HUES6 (cell line): ENCODE measurements around the gene PIK3C2G.

Experiments used
- H3K27ac ChIP-seq: 2 replicates; pipeline ENCODE4 v1.7.0; 2013; ENCODE audit warnings: low read depth, mild to moderate bottlenecking, low read length, inconsistent platforms
- H3K27me3 ChIP-seq: 2 replicates; pipeline ENCODE4 v1.6.1; 2013; ENCODE audit warnings: low read length; ENCODE audit not compliant: control insufficient read depth, insufficient read depth
- H3K36me3 ChIP-seq: 2 replicates; pipeline ENCODE4 v1.6.1; 2013; ENCODE audit warnings: low read length; ENCODE audit not compliant: control insufficient read depth, insufficient read depth
- H3K4me1 ChIP-seq: 2 replicates; pipeline ENCODE4 v1.6.1; 2013; ENCODE audit warnings: low read length; ENCODE audit not compliant: control insufficient read depth, insufficient read depth
- H3K4me3 ChIP-seq: 2 replicates; pipeline ENCODE4 v1.5.1; 2013; ENCODE audit warnings: low read depth, low read length
- H3K9ac ChIP-seq: one replicate; pipeline ENCODE4 v1.6.1; 2013; ENCODE audit warnings: mild to moderate bottlenecking, low read length
- H3K9me3 ChIP-seq: 2 replicates; pipeline ENCODE4 v1.6.1; 2013; ENCODE audit warnings: low read depth, low read length; ENCODE audit not compliant: control insufficient read depth, insufficient read depth

PIK3C2G gene

GRCh38 chr12:18375131-18375530, 113.8 kb downstream of the PIK3C2G start:
- no peak overlapping the region for H3K27ac ChIP-seq
- no peaks in the 10 kb centered on the region for H3K36me3 ChIP-seq
- no peak overlapping the region for H3K9ac ChIP-seq
- H3K27me3 ChIP-seq = no peaks in the 10 kb centered on the region
- H3K4me3 ChIP-seq = no peak overlapping the region
- H3K9me3 ChIP-seq = peaks cover 21% of the 10 kb centered on the region
- no peaks in the 10 kb centered on the region for H3K4me1 ChIP-seq

- Histone ChIP-seq H3K9me3 (peaks cover 21% of the 10 kb centered on the region), H3K4me1 (no peaks in the 10 kb centered on the region), H3K9ac (no peak overlapping the region), H3K27me3 (no peaks in the 10 kb centered on the region), H3K36me3 (no peaks in the 10 kb centered on the region), H3K4me3 (no peak overlapping the region), H3K27ac (no peak overlapping the region)
Observed at GRCh38 chr12:18375583-18375982, 114.3 kb downstream of the PIK3C2G start.

- Histone ChIP-seq H3K9me3 (no peaks in the 10 kb centered on the region), H3K36me3 (no peaks in the 10 kb centered on the region), H3K9ac (no peak overlapping the region), H3K27me3 (no peaks in the 10 kb centered on the region), H3K27ac (no peak overlapping the region), H3K4me1 (peaks cover 15% of the 10 kb centered on the region), H3K4me3 (no peak overlapping the region)
Observed at GRCh38 chr12:18382236-18382885, 121.0 kb downstream of the PIK3C2G start.

GRCh38 chr12:18383203-18383602, 121.9 kb downstream of the PIK3C2G start:
- no peaks in the 10 kb centered on the region for H3K36me3 ChIP-seq
- H3K9ac ChIP-seq = no peak overlapping the region
- no peak overlapping the region for H3K27ac ChIP-seq
- H3K27me3 ChIP-seq = no peaks in the 10 kb centered on the region
- peaks cover 15% of the 10 kb centered on the region for H3K4me1 ChIP-seq
- H3K9me3 ChIP-seq = no peaks in the 10 kb centered on the region
- no peak overlapping the region for H3K4me3 ChIP-seq

- Histone ChIP-seq H3K9ac (no peak overlapping the region), H3K9me3 (no peaks in the 10 kb centered on the region), H3K27ac (no peak overlapping the region), H3K27me3 (no peaks in the 10 kb centered on the region), H3K4me3 (no peak overlapping the region), H3K36me3 (no peaks in the 10 kb centered on the region), H3K4me1 (peaks cover 10% of the 10 kb centered on the region)
Observed at GRCh38 chr12:18387706-18388105, 126.4 kb downstream of the PIK3C2G start.

- H3K27ac ChIP-seq = no peak overlapping the region
- no peak overlapping the region for H3K4me3 ChIP-seq
- H3K4me1 ChIP-seq = no peaks in the 10 kb centered on the region
- H3K9ac ChIP-seq = no peak overlapping the region
- no peaks in the 10 kb centered on the region for H3K36me3 ChIP-seq
- H3K27me3 ChIP-seq = no peaks in the 10 kb centered on the region
- H3K9me3 ChIP-seq = no peaks in the 10 kb centered on the region
Observed at GRCh38 chr12:18389820-18390219, 128.5 kb downstream of the PIK3C2G start.

- Histone ChIP-seq H3K36me3 (no peaks in the 10 kb centered on the region), H3K9me3 (no peaks in the 10 kb centered on the region), H3K4me3 (no peak overlapping the region), H3K4me1 (no peaks in the 10 kb centered on the region), H3K27ac (no peak overlapping the region), H3K9ac (no peak overlapping the region), H3K27me3 (no peaks in the 10 kb centered on the region)
Observed at GRCh38 chr12:18391151-18391550, 129.8 kb downstream of the PIK3C2G start.

GRCh38 chr12:18394742-18395141, 133.4 kb downstream of the PIK3C2G start:
- no peaks in the 10 kb centered on the region for H3K9me3 ChIP-seq
- H3K27me3 ChIP-seq = no peaks in the 10 kb centered on the region
- no peaks in the 10 kb centered on the region for H3K4me1 ChIP-seq
- H3K4me3 ChIP-seq = no peak overlapping the region
- no peaks in the 10 kb centered on the region for H3K36me3 ChIP-seq
- H3K9ac ChIP-seq = no peak overlapping the region
- H3K27ac ChIP-seq = no peak overlapping the region

- H3K4me3 ChIP-seq = no peak overlapping the region
- no peaks in the 10 kb centered on the region for H3K36me3 ChIP-seq
- no peaks in the 10 kb centered on the region for H3K9me3 ChIP-seq
- H3K27me3 ChIP-seq = no peaks in the 10 kb centered on the region
- H3K4me1 ChIP-seq = peaks cover 8% of the 10 kb centered on the region; the same call in 1 of the 2 replicates
- no peak overlapping the region for H3K9ac ChIP-seq
- H3K27ac ChIP-seq = no peak overlapping the region
Observed at GRCh38 chr12:18400186-18400585, 138.9 kb downstream of the PIK3C2G start.

GRCh38 chr12:18402872-18403611, 141.7 kb downstream of the PIK3C2G start:
- Histone ChIP-seq H3K9me3 (no peaks in the 10 kb centered on the region), H3K36me3 (no peaks in the 10 kb centered on the region), H3K27me3 (no peaks in the 10 kb centered on the region), H3K4me3 (no peak overlapping the region), H3K27ac (no peak overlapping the region), H3K9ac (no peak overlapping the region), H3K4me1 (peaks cover 8% of the 10 kb centered on the region; the same call in 1 of the 2 replicates)

GRCh38 chr12:18411453-18411852, 150.1 kb downstream of the PIK3C2G start:
- H3K36me3 ChIP-seq = no peaks in the 10 kb centered on the region
- H3K4me1 ChIP-seq = no peaks in the 10 kb centered on the region
- no peaks in the 10 kb centered on the region for H3K9me3 ChIP-seq
- no peak overlapping the region for H3K27ac ChIP-seq
- no peak overlapping the region for H3K4me3 ChIP-seq
- no peak overlapping the region for H3K9ac ChIP-seq
- no peaks in the 10 kb centered on the region for H3K27me3 ChIP-seq
